IMR-90 (cell line): Measurements from ENCODE around the gene HIF1A. TPM values are rescaled to one million over a fixed set of nuclear protein-coding genes. Genes with fewer than 3 reads are reported as not detected.

Experiments used
- ATAC-seq: fragments of 200-7000 bp; cut with Tn5 transposase; 2 replicates; pipeline ENCODE4 v1.9.1; 2020; ENCODE audit warnings: low read depth, mild to moderate bottlenecking, moderate library complexity
- BruUV-seq: library from RNA; stranded (reverse); fragments of 400-500 nt; replicated peaks from 2 replicates; lab custom pipeline; 2021; lab: Mats Ljungman, UMichigan
- CTCF ChIA-PET: fragments of 300-600 bp; formaldehyde crosslinking; extraction: SDS; loops from one replicate; lab custom pipeline; 2021; ENCODE audit warnings: antibody characterized with exemption; lab: Yijun Ruan, JAX
- POLR2A ChIA-PET: fragments of 300-600 bp; sonication (Branson Sonifier 250); formaldehyde crosslinking; loops from one replicate; lab custom pipeline; 2022; ENCODE audit warnings: antibody characterized with exemption; ENCODE audit not compliant: unreplicated experiment; lab: Charles Lee
- DNase-seq: peaks from one replicate; pipeline ENCODE4 v3.0.0; 2013
- H2AFZ ChIP-seq: replicated peaks from 2 replicates; pipeline ENCODE3; 2013; ENCODE audit warnings: low read length, mild to moderate bottlenecking; ENCODE audit not compliant: poor library complexity
- H2AK5ac ChIP-seq: 2 replicates; pipeline ENCODE4 v1.6.1; 2013; ENCODE audit warnings: low read depth, low read length, inconsistent platforms
- H2AK9ac ChIP-seq: replicated peaks from 2 replicates; pipeline ENCODE3; 2013; ENCODE audit warnings: mild to moderate bottlenecking, low read depth, low read length, moderate library complexity; ENCODE audit not compliant: poor library complexity
- H2BK120ac ChIP-seq: 2 replicates; pipeline ENCODE4 v1.6.1; 2013; ENCODE audit warnings: low read depth, low read length, inconsistent platforms
- H2BK15ac ChIP-seq: 3 replicates; pipeline ENCODE4 v1.6.1; 2013; ENCODE audit warnings: low read depth, low read length, inconsistent platforms
- H2BK20ac ChIP-seq: 2 replicates; pipeline ENCODE4 v1.6.1; 2013; ENCODE audit warnings: low read depth, mild to moderate bottlenecking, inconsistent platforms, low read length, moderate library complexity
- H2BK5ac ChIP-seq: 2 replicates; pipeline ENCODE4 v1.6.1; 2013; ENCODE audit warnings: mild to moderate bottlenecking, low read depth, low read length, inconsistent platforms; ENCODE audit not compliant: poor library complexity, severe bottlenecking
- H3K14ac ChIP-seq: replicated peaks from 2 replicates; pipeline ENCODE4 v1.6.1; 2013; ENCODE audit warnings: low read depth, low read length, inconsistent platforms
- H3K18ac ChIP-seq: 2 replicates; pipeline ENCODE4 v1.6.1; 2013; ENCODE audit warnings: low read depth, low read length, control low read depth
- H3K23ac ChIP-seq: 2 replicates; pipeline ENCODE4 v1.6.1; 2013; ENCODE audit warnings: low read depth, low read length, inconsistent platforms
- H3K27ac ChIP-seq: 2 replicates; pipeline ENCODE4 v1.5.1; 2013; ENCODE audit warnings: mild to moderate bottlenecking, control low read depth, low read length; ENCODE audit not compliant: insufficient read depth
- H3K27me3 ChIP-seq: 2 replicates; pipeline ENCODE4 v1.6.1; 2013; ENCODE audit warnings: low read length; ENCODE audit not compliant: control insufficient read depth, insufficient read depth
- H3K36me3 ChIP-seq: 2 replicates; pipeline ENCODE4 v1.6.1; 2013; ENCODE audit warnings: low read length, mixed read lengths; ENCODE audit not compliant: control insufficient read depth, insufficient read depth
- H3K4ac ChIP-seq: 2 replicates; pipeline ENCODE4 v1.6.1; 2013; ENCODE audit warnings: low read depth, low read length, inconsistent platforms
- H3K4me1 ChIP-seq: 2 replicates; pipeline ENCODE4 v1.6.1; 2013; ENCODE audit warnings: low read length, mixed read lengths; ENCODE audit not compliant: control insufficient read depth, insufficient read depth
- H3K4me2 ChIP-seq: 2 replicates; pipeline ENCODE4 v1.6.1; 2013; ENCODE audit warnings: low read depth, mild to moderate bottlenecking, control low read depth, low read length, moderate library complexity
- H3K4me3 ChIP-seq: 2 replicates; pipeline ENCODE4 v1.5.1; 2013; ENCODE audit warnings: low read depth, mild to moderate bottlenecking, control low read depth, low read length, moderate library complexity; ENCODE audit not compliant: insufficient read depth
- H3K56ac ChIP-seq: 2 replicates; pipeline ENCODE4 v1.6.1; 2013; ENCODE audit warnings: low read length, inconsistent platforms; ENCODE audit not compliant: insufficient read depth; ENCODE audit errors: extremely low read depth
- H3K79me1 ChIP-seq, 2 experiments: 2 replicates each; pipeline ENCODE4 v1.6.1; 2013; ENCODE audit warnings: low read length in 2 of 2, inconsistent platforms in 1 of 2, low read depth in 1 of 2
- H3K9ac ChIP-seq: 2 replicates; pipeline ENCODE4 v1.6.1; 2013; ENCODE audit warnings: low read depth, low read length, control low read depth
- H3K9me1 ChIP-seq: 2 replicates; pipeline ENCODE4 v1.6.1; 2013; ENCODE audit warnings: low read length, inconsistent platforms; ENCODE audit not compliant: insufficient read depth
- H3K9me3 ChIP-seq: 2 replicates; pipeline ENCODE4 v1.6.1; 2013; ENCODE audit warnings: low read length; ENCODE audit not compliant: control insufficient read depth, insufficient read depth
- H4K20me1 ChIP-seq: 2 replicates; pipeline ENCODE4 v1.6.1; 2013; ENCODE audit warnings: low read length, inconsistent platforms; ENCODE audit not compliant: insufficient read depth
- H4K5ac ChIP-seq: 2 replicates; pipeline ENCODE4 v1.6.1; 2013; ENCODE audit warnings: mild to moderate bottlenecking, low read depth, low read length, control low read depth
- H4K8ac ChIP-seq, 2 experiments: 2 replicates each; pipeline ENCODE4 v1.6.1; 2013; ENCODE audit warnings: low read depth in 2 of 2, low read length in 2 of 2, control low read depth in 1 of 2, inconsistent platforms in 1 of 2
- H4K91ac ChIP-seq: 2 replicates; pipeline ENCODE4 v1.6.1; 2013; ENCODE audit warnings: low read depth, low read length, inconsistent platforms; ENCODE audit not compliant: insufficient read depth
- BHLHE40 ChIP-seq: fragments of 150-350 bp; IDR thresholded peaks from 2 replicates; pipeline ENCODE4 v1.6.1; 2016; ENCODE audit warnings: mild to moderate bottlenecking, low read depth, low read length
- CEBPB ChIP-seq: IDR thresholded peaks from 2 replicates; pipeline ENCODE4 v1.6.1; 2012; ENCODE audit warnings: low read depth, low read length, improper control_type of control experiment
- CHD1 ChIP-seq: IDR thresholded peaks from 2 replicates; pipeline ENCODE4 v1.6.1; 2012; ENCODE audit warnings: low read depth, low read length, improper control_type of control experiment
- MAFK ChIP-seq: IDR thresholded peaks from 2 replicates; pipeline ENCODE4 v1.6.1; 2012; ENCODE audit warnings: low read depth, low read length, improper control_type of control experiment
- MAZ ChIP-seq: IDR thresholded peaks from 2 replicates; pipeline ENCODE4 v1.6.1; 2012; ENCODE audit warnings: low read depth, mild to moderate bottlenecking, low read length, improper control_type of control experiment, moderate library complexity, borderline replicate concordance
- MXI1 ChIP-seq: IDR thresholded peaks from 2 replicates; pipeline ENCODE4 v1.6.1; 2012; ENCODE audit warnings: low read depth, mild to moderate bottlenecking, low read length, moderate library complexity, borderline replicate concordance
- NFE2L2 ChIP-seq: fragments of 150-350 bp; IDR thresholded peaks from 2 replicates; pipeline ENCODE4 v1.6.1; 2016; ENCODE audit warnings: low read depth, mild to moderate bottlenecking, low read length
- POLR2A ChIP-seq: IDR thresholded peaks from 2 replicates; pipeline ENCODE4 v1.6.1; 2012; ENCODE audit warnings: mild to moderate bottlenecking, low read depth, low read length
- RAD21 ChIP-seq: IDR thresholded peaks from 2 replicates; pipeline ENCODE4 v1.6.1; 2012; ENCODE audit warnings: low read length, improper control_type of control experiment
- RCOR1 ChIP-seq: IDR thresholded peaks from 2 replicates; pipeline ENCODE4 v1.6.1; 2012; ENCODE audit warnings: mild to moderate bottlenecking, low read length, improper control_type of control experiment; ENCODE audit not compliant: insufficient replicate concordance
- RFX5 ChIP-seq: IDR thresholded peaks from 2 replicates; pipeline ENCODE4 v1.8.0; 2012; ENCODE audit warnings: low read depth, mild to moderate bottlenecking, low read length, moderate library complexity
- SMC3 ChIP-seq: fragments of 150-350 bp; IDR thresholded peaks from 2 replicates; pipeline ENCODE4 v1.6.1; 2016; ENCODE audit warnings: low read depth, mild to moderate bottlenecking, antibody characterized with exemption, low read length, moderate library complexity
- WGBS, 2 experiments: methylation state at CpG; one replicate each; pipeline versions ENCODE4 v1.1.5 to v1.1.7; 2013; ENCODE audit warnings: missing lambda C conversion rate in 2 of 2; ENCODE audit not compliant: insufficient read length in 1 of 2; ENCODE audit errors: extremely low coverage in 2 of 2; 5-methylcytosine and 5-hydroxymethylcytosine counted together
- dilution Hi-C: fragments of 300-500 bp; cut with HindIII; formaldehyde crosslinking; loops from one replicate; pipeline ENCODE4 v1.14.3; 2018; ENCODE audit warnings: low sequenced_read_pairs; ENCODE audit not compliant: unreplicated experiment
- in situ Hi-C: fragments of 300-500 bp; cut with MboI; formaldehyde crosslinking; loops from 3 replicates; pipeline ENCODE4 v1.14.3; 2019; ENCODE audit warnings: low sequenced_read_pairs, inconsistent platforms, mixed read lengths
- intact Hi-C: fragments of 100-400 bp; cut with micrococcal nuclease; formaldehyde crosslinking; loops from 2 replicates; pipeline ENCODE4 v1.10.0; 2022
- polyA plus RNA-seq, 3 experiments: library from polyadenylated mRNA; depleted of rRNA; stranded (reverse); fragments of >200 nt; gene quantifications; 2 replicates each; pipeline ENCODE4 v1.2.3, GENCODE V29; 2012; ENCODE audit warnings: low replicate concordance in 1 of 3
- total RNA-seq: library from RNA; depleted of rRNA; stranded (reverse); fragments of >200 nt; gene quantifications from 2 replicates; pipeline ENCODE4 v1.2.3, GENCODE V29; 2012
- TF ChIP-seq, protein P1 (sequence below): fragments of 150-350 bp; IDR thresholded peaks from 2 replicates; pipeline ENCODE4 v1.6.1; 2016; ENCODE audit warnings: low read depth, mild to moderate bottlenecking, low read length, moderate library complexity, borderline replicate concordance
- TF ChIP-seq, protein P2 (sequence below): conservative IDR thresholded peaks from 2 replicates; pipeline ENCODE4 v1.5.1; 2012; ENCODE audit warnings: mild to moderate bottlenecking, low read depth, low read length, improper control_type of control experiment
- TF ChIP-seq, protein P3 (sequence below): fragments of 150-350 bp; IDR thresholded peaks from 2 replicates; pipeline ENCODE4 v1.6.1; 2017; ENCODE audit warnings: mild to moderate bottlenecking, antibody characterized with exemption, low read length, low read depth

The HIF1A gene
- total and polyA plus RNA-seq, 2 of the 4 experiments (the other 2 are of a cell fraction): 128 to 301 TPM

DNA sequence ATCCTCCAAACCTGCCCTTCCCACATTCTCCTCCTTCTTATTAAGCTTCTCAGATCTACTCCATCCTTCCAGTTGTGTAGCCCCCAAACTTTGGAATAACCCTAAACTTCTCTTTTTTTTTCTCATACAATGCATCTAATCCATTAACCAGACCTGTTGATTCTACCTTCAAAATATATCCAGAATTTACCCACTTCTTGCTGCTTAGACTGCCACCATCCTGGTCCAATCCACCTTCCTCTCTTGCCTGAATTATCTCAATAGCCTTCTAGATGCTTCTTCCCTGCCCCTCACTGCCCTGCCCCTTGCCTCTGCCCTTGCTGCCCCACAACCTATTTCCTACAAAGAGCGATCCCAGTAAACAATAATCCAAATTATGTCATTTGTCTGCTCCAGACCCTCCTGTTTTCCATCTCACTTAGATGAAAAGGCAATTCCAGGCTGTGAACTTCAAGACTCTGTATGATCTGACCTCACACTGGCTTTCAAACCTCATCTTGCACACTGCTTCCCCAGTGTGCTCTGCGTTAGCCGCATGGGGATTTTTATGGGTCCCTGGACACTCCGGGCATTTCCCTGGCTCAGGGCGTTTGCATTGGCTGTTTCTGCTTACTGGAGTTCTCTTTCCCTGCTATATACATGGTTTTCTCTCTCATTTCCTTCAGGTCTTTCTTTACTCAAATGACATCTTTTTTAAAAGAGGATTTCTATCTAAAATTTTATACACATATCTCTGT is 42.6 kb upstream of the HIF1A start:
- Histone ChIP-seq H3K18ac (no peak overlapping the region), H3K4me2 (no peak overlapping the region), H3K27ac (no peak overlapping the region), H3K79me1 (no peaks in the 10 kb centered on the region), H3K27me3 (no peaks in the 10 kb centered on the region), H2BK20ac (no peak overlapping the region), H3K4me3 (no peak overlapping the region), H3K9me1 (no peaks in the 10 kb centered on the region), H4K91ac (no peak overlapping the region), H3K23ac (no peak overlapping the region), H3K9ac (no peak overlapping the region), H2BK5ac (no peak overlapping the region), H2AFZ (no peak overlapping the region), H3K14ac (0 out of 2 replicates have a peak overlapping the region, but pooled peaks have one; percentile 33), H4K5ac (no peak overlapping the region), H2BK15ac (peak overlapping the region; percentile 51; the same call in 1 of the 3 replicates), H3K9me3 (no peaks in the 10 kb centered on the region), H3K56ac (no peak overlapping the region), H3K4me1 (peaks cover 4% of the 10 kb centered on the region), H4K20me1 (no peaks in the 10 kb centered on the region), H3K4ac (peak overlapping the region; percentile 15), H4K8ac (no peak overlapping the region), H3K36me3 (no peaks in the 10 kb centered on the region), H2BK120ac (peak overlapping the region; percentile 25; the same call in 1 of the 2 replicates), H2AK9ac (no peak overlapping the region), H2AK5ac (0 out of 2 replicates have a peak overlapping the region, but pooled peaks have one; percentile 16)
- POLR2A ChIA-PET: no interaction called here
- dilution Hi-C loops (no loop called here), in situ Hi-C loops (no loop called here), intact Hi-C loops (loop anchor here (5.0 kb wide), 1 partner anchor 180 kb away; no protein-coding TSS in a partner anchor)
- no CpG with 5 or more reads among the region's 5 CpGs for WGBS, 2 experiments
- no TSS peak for BruUV-seq
- ATAC-seq (no peak), DNase-seq (no peak)
- CTCF ChIA-PET: no interaction called here
- TF ChIP-seq CHD1 (no peak), NFE2L2 (no peak), BHLHE40 (no peak), SMC3 (no peak), MAZ (no peak), RFX5 (no peak), MXI1 (no peak), CEBPB (no peak), MAFK (no peak), POLR2A (no peak), RCOR1 (no peak), RAD21 (no peak)
- TF ChIP-seq, protein P1, sequence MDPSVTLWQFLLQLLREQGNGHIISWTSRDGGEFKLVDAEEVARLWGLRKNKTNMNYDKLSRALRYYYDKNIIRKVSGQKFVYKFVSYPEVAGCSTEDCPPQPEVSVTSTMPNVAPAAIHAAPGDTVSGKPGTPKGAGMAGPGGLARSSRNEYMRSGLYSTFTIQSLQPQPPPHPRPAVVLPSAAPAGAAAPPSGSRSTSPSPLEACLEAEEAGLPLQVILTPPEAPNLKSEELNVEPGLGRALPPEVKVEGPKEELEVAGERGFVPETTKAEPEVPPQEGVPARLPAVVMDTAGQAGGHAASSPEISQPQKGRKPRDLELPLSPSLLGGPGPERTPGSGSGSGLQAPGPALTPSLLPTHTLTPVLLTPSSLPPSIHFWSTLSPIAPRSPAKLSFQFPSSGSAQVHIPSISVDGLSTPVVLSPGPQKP: no peak
- TF ChIP-seq, protein P2, sequence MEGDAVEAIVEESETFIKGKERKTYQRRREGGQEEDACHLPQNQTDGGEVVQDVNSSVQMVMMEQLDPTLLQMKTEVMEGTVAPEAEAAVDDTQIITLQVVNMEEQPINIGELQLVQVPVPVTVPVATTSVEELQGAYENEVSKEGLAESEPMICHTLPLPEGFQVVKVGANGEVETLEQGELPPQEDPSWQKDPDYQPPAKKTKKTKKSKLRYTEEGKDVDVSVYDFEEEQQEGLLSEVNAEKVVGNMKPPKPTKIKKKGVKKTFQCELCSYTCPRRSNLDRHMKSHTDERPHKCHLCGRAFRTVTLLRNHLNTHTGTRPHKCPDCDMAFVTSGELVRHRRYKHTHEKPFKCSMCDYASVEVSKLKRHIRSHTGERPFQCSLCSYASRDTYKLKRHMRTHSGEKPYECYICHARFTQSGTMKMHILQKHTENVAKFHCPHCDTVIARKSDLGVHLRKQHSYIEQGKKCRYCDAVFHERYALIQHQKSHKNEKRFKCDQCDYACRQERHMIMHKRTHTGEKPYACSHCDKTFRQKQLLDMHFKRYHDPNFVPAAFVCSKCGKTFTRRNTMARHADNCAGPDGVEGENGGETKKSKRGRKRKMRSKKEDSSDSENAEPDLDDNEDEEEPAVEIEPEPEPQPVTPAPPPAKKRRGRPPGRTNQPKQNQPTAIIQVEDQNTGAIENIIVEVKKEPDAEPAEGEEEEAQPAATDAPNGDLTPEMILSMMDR: no peak
- TF ChIP-seq, protein P3, sequence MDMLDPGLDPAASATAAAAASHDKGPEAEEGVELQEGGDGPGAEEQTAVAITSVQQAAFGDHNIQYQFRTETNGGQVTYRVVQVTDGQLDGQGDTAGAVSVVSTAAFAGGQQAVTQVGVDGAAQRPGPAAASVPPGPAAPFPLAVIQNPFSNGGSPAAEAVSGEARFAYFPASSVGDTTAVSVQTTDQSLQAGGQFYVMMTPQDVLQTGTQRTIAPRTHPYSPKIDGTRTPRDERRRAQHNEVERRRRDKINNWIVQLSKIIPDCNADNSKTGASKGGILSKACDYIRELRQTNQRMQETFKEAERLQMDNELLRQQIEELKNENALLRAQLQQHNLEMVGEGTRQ: no peak
